ENCODE results near the gene WNT3.
"Not testable (repeated sequence)": the region's sequence is repeated elsewhere in the genome, so short reads cannot be mapped to it uniquely, and the experiment has no call there.

Gene WNT3

GRCh38 chr17:46813920-46814319 lies 4.6 kb downstream of the WNT3 start:
- no peak for DNase-seq (ENCODE audit: low read depth)

GRCh38 chr17:46812624-46813318 lies 5.7 kb downstream of the WNT3 start:
- DNase-seq (ENCODE audit: low read depth): no peak

- DNase-seq (ENCODE audit: low read depth): no peak
These were observed 6.4 kb downstream of the WNT3 start for GRCh38 chr17:46811978-46812583.

GRCh38 chr17:46810837-46811236 lies 7.7 kb downstream of the WNT3 start:
- no peak for DNase-seq (ENCODE audit: low read depth)

- no peak for DNase-seq (ENCODE audit: low read depth)
These were observed 9.4 kb downstream of the WNT3 start for GRCh38 chr17:46809110-46809571.

- DNase-seq (ENCODE audit: low read depth): no peak
These were observed 12.7 kb downstream of the WNT3 start for GRCh38 chr17:46805771-46806170.

- no peak for DNase-seq (ENCODE audit: low read depth)
These were observed 14.9 kb downstream of the WNT3 start for GRCh38 chr17:46803544-46803943.

GRCh38 chr17:46802800-46803199 lies 15.7 kb downstream of the WNT3 start:
- DNase-seq (ENCODE audit: low read depth): no peak

- DNase-seq (ENCODE audit: low read depth): no peak
These were observed 17.9 kb downstream of the WNT3 start for GRCh38 chr17:46800573-46800972.

GRCh38 chr17:46796956-46797530 lies 21.4 kb downstream of the WNT3 start:
- DNase-seq (ENCODE audit: low read depth): no peak

GRCh38 chr17:46796524-46796923 lies 22.0 kb downstream of the WNT3 start:
- no peak for DNase-seq (ENCODE audit: low read depth)

- no peak for DNase-seq (ENCODE audit: low read depth)
These were observed 22.4 kb downstream of the WNT3 start for GRCh38 chr17:46796084-46796483.

GRCh38 chr17:46795379-46795952 lies 23.0 kb downstream of the WNT3 start:
- peak; percentile 13 for DNase-seq (ENCODE audit: low read depth)

- DNase-seq (ENCODE audit: low read depth): no peak
These were observed 24.2 kb downstream of the WNT3 start for GRCh38 chr17:46794318-46794717.

- no peak for DNase-seq (ENCODE audit: low read depth)
These were observed 25.0 kb downstream of the WNT3 start for GRCh38 chr17:46793541-46793940.

GRCh38 chr17:46793023-46793422 lies 25.5 kb downstream of the WNT3 start:
- DNase-seq (ENCODE audit: low read depth): not testable (repeated sequence)

GRCh38 chr17:46792071-46792470 lies 26.4 kb downstream of the WNT3 start:
- no peak for DNase-seq (ENCODE audit: low read depth)

GRCh38 chr17:46791531-46791930 lies 27.0 kb downstream of the WNT3 start:
- DNase-seq (ENCODE audit: low read depth): no peak

GRCh38 chr17:46790216-46790615 lies 28.3 kb downstream of the WNT3 start:
- no peak for DNase-seq (ENCODE audit: low read depth)

- DNase-seq (ENCODE audit: low read depth): no peak
These were observed 28.9 kb downstream of the WNT3 start for GRCh38 chr17:46789610-46790009.

GRCh38 chr17:46788796-46789195 lies 29.7 kb downstream of the WNT3 start:
- DNase-seq (ENCODE audit: low read depth): no peak

- no peak for DNase-seq (ENCODE audit: low read depth)
These were observed 30.2 kb downstream of the WNT3 start for GRCh38 chr17:46788300-46788699.

- no peak for DNase-seq (ENCODE audit: low read depth)
These were observed 31.0 kb downstream of the WNT3 start for GRCh38 chr17:46787478-46787877.

Measured in non-pigmented ciliary epithelial cell (primary cell).